Right atrium auricular region (tissue), 2 donors: ENCODE data around the gene GCLM. TPM values are rescaled to one million over a fixed set of nuclear protein-coding genes. Genes with fewer than 3 reads are reported as not detected.

Source experiments
- DNase-seq: peaks from one replicate; pipeline ENCODE4 v3.0.0-alpha.2; 2019; ENCODE audit warnings: low spot score
- H3K27ac ChIP-seq, 2 donors: fragments of 200-600 bp; sonication (generic); 1 replicate in 1 of 2; 2 replicates in 1 of 2; pipeline ENCODE4 v1.5.1; 2016 to 2019
- H3K27me3 ChIP-seq, 2 donors: fragments of 200-600 bp; sonication (generic); one replicate each; pipeline versions ENCODE4 v1.5.1 to v1.6.0; 2017 to 2019
- H3K36me3 ChIP-seq: fragments of 200-600 bp; sonication (generic); one replicate; pipeline ENCODE4 v1.5.1; 2016
- H3K4me1 ChIP-seq, 2 donors: fragments of 200-600 bp; sonication (generic); one replicate each; pipeline versions ENCODE4 v1.5.1 to v1.6.0; 2017 to 2019
- H3K4me3 ChIP-seq, 2 donors: fragments of 200-600 bp; sonication (generic); 1 replicate in 1 of 2; 2 replicates in 1 of 2; pipeline ENCODE4 v1.5.1; 2017 to 2019; ENCODE audit warnings: mild to moderate bottlenecking in 1 of 2, moderate library complexity in 1 of 2
- H3K9me3 ChIP-seq, 2 donors: fragments of 200-600 bp; sonication (generic); one replicate each; pipeline ENCODE4 v1.5.1; 2019
- total RNA-seq, 2 donors: library from RNA; depleted of rRNA; stranded (reverse); fragments of >200 nt; gene quantifications; one replicate each; pipeline ENCODE4 v1.1.0, GENCODE V29; 2016
- TF ChIP-seq, protein P1 (sequence below), 2 donors: fragments of 200-600 bp; sonication (generic); IDR thresholded peaks; one replicate each; pipeline ENCODE4 v1.5.1; 2019; ENCODE audit warnings: antibody characterized with exemption in 2 of 2

The GCLM gene
- total RNA-seq, 2 donors from 2014 or later: 7.5 to 8.5 TPM

- Histone ChIP-seq H3K36me3 (no peaks in the 10 kb centered on the region), H3K4me1 (peaks cover 0 to 14% of the 10 kb centered on the region in 2 donors), H3K4me3 (no peak overlapping the region), H3K27me3 (no peaks in the 10 kb centered on the region), H3K9me3 (no peaks in the 10 kb centered on the region), H3K27ac (peak overlapping the region in 1 of 2 donors; percentile 82)
- TF ChIP-seq, protein P1, sequence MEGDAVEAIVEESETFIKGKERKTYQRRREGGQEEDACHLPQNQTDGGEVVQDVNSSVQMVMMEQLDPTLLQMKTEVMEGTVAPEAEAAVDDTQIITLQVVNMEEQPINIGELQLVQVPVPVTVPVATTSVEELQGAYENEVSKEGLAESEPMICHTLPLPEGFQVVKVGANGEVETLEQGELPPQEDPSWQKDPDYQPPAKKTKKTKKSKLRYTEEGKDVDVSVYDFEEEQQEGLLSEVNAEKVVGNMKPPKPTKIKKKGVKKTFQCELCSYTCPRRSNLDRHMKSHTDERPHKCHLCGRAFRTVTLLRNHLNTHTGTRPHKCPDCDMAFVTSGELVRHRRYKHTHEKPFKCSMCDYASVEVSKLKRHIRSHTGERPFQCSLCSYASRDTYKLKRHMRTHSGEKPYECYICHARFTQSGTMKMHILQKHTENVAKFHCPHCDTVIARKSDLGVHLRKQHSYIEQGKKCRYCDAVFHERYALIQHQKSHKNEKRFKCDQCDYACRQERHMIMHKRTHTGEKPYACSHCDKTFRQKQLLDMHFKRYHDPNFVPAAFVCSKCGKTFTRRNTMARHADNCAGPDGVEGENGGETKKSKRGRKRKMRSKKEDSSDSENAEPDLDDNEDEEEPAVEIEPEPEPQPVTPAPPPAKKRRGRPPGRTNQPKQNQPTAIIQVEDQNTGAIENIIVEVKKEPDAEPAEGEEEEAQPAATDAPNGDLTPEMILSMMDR (IDR thresholded peaks at IDR 0.05): no peak
- no peak for DNase-seq
Measured at GRCh38 chr1:93910305-93910704, 1.1 kb upstream of the GCLM start.

DNA sequence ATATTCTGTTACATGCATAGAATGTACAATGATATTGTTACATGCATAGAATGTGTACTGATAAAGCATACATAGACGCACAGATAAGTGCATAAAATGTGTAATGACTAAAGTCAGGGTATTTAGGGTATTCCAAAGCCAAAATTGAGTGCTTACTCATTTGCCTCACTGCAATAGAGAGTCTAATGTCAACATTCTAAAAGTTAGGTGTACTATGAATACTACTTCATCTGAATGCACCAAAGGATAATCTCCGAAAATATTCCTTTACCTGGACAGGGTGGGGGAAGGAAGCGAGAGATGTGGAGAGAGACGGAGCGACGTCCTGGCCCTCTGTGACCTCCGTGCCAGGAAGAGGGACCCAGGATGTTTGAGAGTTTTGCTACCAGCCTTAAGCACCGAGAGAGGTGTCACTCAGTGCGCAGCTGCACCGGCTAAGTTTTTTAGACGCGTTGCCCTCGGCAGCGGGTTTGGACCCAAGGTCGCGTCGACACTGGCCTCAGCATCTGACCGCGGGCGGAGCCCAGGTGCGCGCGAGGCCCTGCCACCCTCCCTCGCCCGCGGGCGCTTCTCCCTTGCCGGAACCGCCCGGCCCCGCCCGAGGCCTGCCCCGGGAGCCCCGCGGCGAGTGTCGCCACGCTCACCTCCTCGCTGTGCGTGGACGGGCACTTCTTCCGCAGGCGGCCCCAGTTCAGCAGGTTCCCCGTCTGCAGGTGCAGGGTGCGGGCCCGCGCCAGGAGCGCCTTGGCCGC, 660 bp downstream of the GCLM start:
- H3K27me3 ChIP-seq: no peaks in the 10 kb centered on the region
- TF ChIP-seq, protein P1 (IDR thresholded peaks at IDR 0.05): no peak
- H3K9me3 ChIP-seq: no peaks in the 10 kb centered on the region
- peaks cover 0 to 14% of the 10 kb centered on the region in 2 donors for H3K4me1 ChIP-seq
- no peaks in the 10 kb centered on the region for H3K36me3 ChIP-seq
- peak overlapping the region; percentile 92 to 95 for H3K4me3 ChIP-seq
- peak overlapping the region; percentile 81 to 82 for H3K27ac ChIP-seq
- DNase-seq: no peak

- peaks cover 0 to 14% of the 10 kb centered on the region in 2 donors for H3K4me1 ChIP-seq
- DNase-seq: no peak
- H3K4me3 ChIP-seq: peak overlapping the region in 1 of 2 donors; percentile 92
Measured at GRCh38 chr1:93907718-93908117, 1.5 kb downstream of the GCLM start.

DNA sequence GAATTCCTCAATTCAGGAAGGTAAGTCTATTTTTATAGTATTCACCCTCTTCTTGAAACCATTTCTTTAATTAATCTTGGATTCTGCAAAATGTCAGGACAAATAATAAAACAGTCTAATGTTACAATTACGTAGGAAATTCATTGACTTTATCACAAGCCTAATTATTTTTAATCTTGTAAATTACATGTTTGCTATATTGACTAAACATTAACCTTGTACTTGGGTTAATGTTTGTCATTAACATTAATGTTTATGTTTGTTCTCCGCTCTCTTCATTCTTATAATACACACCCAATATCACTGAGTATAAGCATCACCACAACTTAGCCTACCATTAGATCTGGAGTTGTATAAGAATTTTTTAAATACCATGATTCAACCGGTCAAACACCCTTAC, 2.8 kb downstream of the GCLM start:
- H3K27ac ChIP-seq: no peak overlapping the region
- H3K9me3 ChIP-seq: no peaks in the 10 kb centered on the region
- no peaks in the 10 kb centered on the region for H3K36me3 ChIP-seq
- no peak for DNase-seq
- peaks cover 0 to 14% of the 10 kb centered on the region in 2 donors for H3K4me1 ChIP-seq
- H3K27me3 ChIP-seq: no peaks in the 10 kb centered on the region
- H3K4me3 ChIP-seq: no peak overlapping the region
- TF ChIP-seq, protein P1 (IDR thresholded peaks at IDR 0.05): no peak

More at GRCh38 chr1:93907718-93908117, 1.5 kb downstream of the GCLM start:
- Histone ChIP-seq H3K27me3 (no peaks in the 10 kb centered on the region), H3K36me3 (no peaks in the 10 kb centered on the region), H3K27ac (no peak overlapping the region), H3K9me3 (no peaks in the 10 kb centered on the region)
- TF ChIP-seq, protein P1 (IDR thresholded peaks at IDR 0.05): no peak

DNA sequence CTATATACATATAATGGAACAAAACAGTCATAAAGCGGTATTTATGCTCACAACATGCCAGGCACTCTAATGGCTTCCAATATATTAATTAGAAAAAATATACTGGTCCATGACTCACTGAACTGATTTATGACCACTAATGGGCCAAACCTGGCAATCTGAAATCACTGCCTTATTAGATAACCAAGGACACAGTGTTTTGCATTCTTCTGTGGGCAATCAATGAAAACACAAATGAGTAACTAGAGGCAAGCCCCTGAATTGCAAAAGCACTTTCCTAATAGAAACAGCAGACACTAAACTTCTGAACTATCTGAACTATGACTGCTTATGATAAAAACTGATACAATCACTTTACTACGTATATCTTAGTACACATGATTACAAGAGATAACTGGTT, 3.5 kb downstream of the GCLM start:
- Histone ChIP-seq H3K4me3 (no peak overlapping the region), H3K36me3 (no peaks in the 10 kb centered on the region), H3K9me3 (no peaks in the 10 kb centered on the region), H3K4me1 (peaks cover 0 to 14% of the 10 kb centered on the region in 2 donors), H3K27ac (no peak overlapping the region), H3K27me3 (no peaks in the 10 kb centered on the region)
- no peak for DNase-seq
- TF ChIP-seq, protein P1 (IDR thresholded peaks at IDR 0.05): no peak
